Endometrium (tissue), 2 donors: ENCODE results near the gene TRIM14.
"Not testable (repeated sequence)": the region's sequence is repeated elsewhere in the genome, so short reads cannot be mapped to it uniquely, and the experiment has no call there.

Source experiments
- FAIRE-seq: peaks from 2 replicates; lab custom pipeline; 2012; peaks lifted over from hg19 to GRCh38; lab: Jason Lieb, UNC
- donor health status: control.
- donor health status: control.

Gene TRIM14

GRCh38 chr9:98046180-98046543, 72.9 kb downstream of the TRIM14 start:
- no peak for FAIRE-seq

GRCh38 chr9:98045234-98046179, 73.5 kb downstream of the TRIM14 start:
- no peak for FAIRE-seq

- no peak for FAIRE-seq
Observed at GRCh38 chr9:98043915-98044314, 75.1 kb downstream of the TRIM14 start.

- FAIRE-seq: no peak
Observed at GRCh38 chr9:98040212-98040611, 78.8 kb downstream of the TRIM14 start.

- FAIRE-seq: no peak
Observed at GRCh38 chr9:98039607-98040017, 79.4 kb downstream of the TRIM14 start.

GRCh38 chr9:98038958-98039357, 80.1 kb downstream of the TRIM14 start:
- FAIRE-seq: no peak

- no peak for FAIRE-seq
Observed at GRCh38 chr9:98037357-98037756, 81.7 kb downstream of the TRIM14 start.

GRCh38 chr9:98034593-98035546, 84.2 kb downstream of the TRIM14 start:
- no peak for FAIRE-seq

GRCh38 chr9:98031935-98032334, 87.1 kb downstream of the TRIM14 start:
- FAIRE-seq: no peak

- FAIRE-seq: no peak
Observed at GRCh38 chr9:98031169-98031568, 87.9 kb downstream of the TRIM14 start.

- no peak for FAIRE-seq
Observed at GRCh38 chr9:98024702-98025101, 94.3 kb downstream of the TRIM14 start.

GRCh38 chr9:98022447-98022846, 96.6 kb downstream of the TRIM14 start:
- FAIRE-seq: no peak

GRCh38 chr9:98021306-98022040, 97.5 kb downstream of the TRIM14 start:
- no peak for FAIRE-seq

GRCh38 chr9:98020476-98021145, 98.4 kb downstream of the TRIM14 start:
- FAIRE-seq: no peak

GRCh38 chr9:98019869-98020268, 99.2 kb downstream of the TRIM14 start:
- FAIRE-seq: not testable (repeated sequence)
